ENCODE results near the gene CHD3. TPM values are rescaled to one million over a fixed set of nuclear protein-coding genes. Genes with fewer than 3 reads are reported as not detected.

The CHD3 gene
- total RNA-seq, 2 experiments from 2014 or later, result 130 to 139 TPM

GRCh38 chr17:7849130-7849750 is 39.3 kb upstream of the CHD3 start:
- ATAC-seq (no peak), DNase-seq (no peak)
- Mint-ChIP-seq H3K27ac (peak overlapping the region; percentile 67), H3K27me3 (no peaks in the 10 kb centered on the region), H3K9me3 (no peaks in the 10 kb centered on the region), H3K4me1 (ENCODE audit: low read depth) (peaks cover 54% of the 10 kb centered on the region), H3K4me3 (no peak overlapping the region), H3K36me3 (ENCODE audit: low read depth) (peaks cover 67% of the 10 kb centered on the region)
- intact Hi-C loops (cut with micrococcal nuclease), result no loop called here
- ChIA-PET POLR2A (interaction anchor here (8.2 kb wide), 1 partner anchor 13 kb away, joined by 74 read pairs; the partner anchor contains the start of gene KDM6B), CTCF (interaction anchor here (3.5 kb wide), 1 partner anchor 15 kb away, joined by 49 read pairs; the partner anchor contains the start of gene KDM6B)
- TF ChIP-seq CTCF (IDR thresholded peaks at IDR 0.05), result no peak

GRCh38 chr17:7849751-7850504 is 38.7 kb upstream of the CHD3 start:
- TF ChIP-seq CTCF (IDR thresholded peaks at IDR 0.05), result no peak
- H3K4me1 Mint-ChIP-seq (ENCODE audit: low read depth), result peaks cover 54% of the 10 kb centered on the region
- ChIA-PET POLR2A (interaction anchor here (0.9 to 8.2 kb wide), 4 partner anchors 7 to 51 kb away, joined by 3 to 74 read pairs (median 5); partner anchors contain the start of gene KDM6B), CTCF (interaction anchor here (1.0 to 3.5 kb wide), 6 partner anchors 10 to 207 kb away, joined by 4 to 49 read pairs (median 6); partner anchors contain the start of gene KDM6B)
- peak overlapping the region; percentile 67 for H3K27ac Mint-ChIP-seq
- H3K4me3 Mint-ChIP-seq, result peak overlapping the region; percentile 76
- DNase-seq, result no peak
- intact Hi-C loops (cut with micrococcal nuclease), result loop anchor here (10.0 kb wide), 1 partner anchor 275 kb away; the partner anchor contains the start of gene CD68
- H3K36me3 Mint-ChIP-seq (ENCODE audit: low read depth), result peaks cover 65% of the 10 kb centered on the region
- no peaks in the 10 kb centered on the region for H3K9me3 Mint-ChIP-seq
- no peak for ATAC-seq
- H3K27me3 Mint-ChIP-seq, result no peaks in the 10 kb centered on the region

- H3K36me3 Mint-ChIP-seq (ENCODE audit: low read depth), result peaks cover 60% of the 10 kb centered on the region
- peaks cover 56% of the 10 kb centered on the region for H3K4me1 Mint-ChIP-seq (ENCODE audit: low read depth)
- peak overlapping the region; percentile 67 for H3K27ac Mint-ChIP-seq
Measured at GRCh38 chr17:7850701-7851437, 37.7 kb upstream of the CHD3 start.

More at GRCh38 chr17:7850701-7851437, 37.7 kb upstream of the CHD3 start:
- ChIA-PET CTCF (interaction anchor here (0.7 to 3.5 kb wide), 13 partner anchors 8 to 206 kb away, joined by 3 to 49 read pairs (median 5); partner anchors contain the start of gene KDM6B), POLR2A (interaction anchor here (0.9 to 8.2 kb wide), 4 partner anchors 8 to 50 kb away, joined by 3 to 74 read pairs (median 5); partner anchors contain the start of gene KDM6B)
- intact Hi-C loops (cut with micrococcal nuclease), result loop anchor here (10.0 kb wide), 1 partner anchor 276 kb away; the partner anchor contains the start of gene CD68
- Mint-ChIP-seq H3K9me3 (no peaks in the 10 kb centered on the region), H3K27me3 (no peaks in the 10 kb centered on the region), H3K4me3 (peak overlapping the region; percentile 76)
- no peak for TF ChIP-seq CTCF (IDR thresholded peaks at IDR 0.05)
- ATAC-seq (peak; percentile 2), DNase-seq (peak; percentile 3)
